HL-60 (cell line): ENCODE results near the gene PMVK.
"Not testable (repeated sequence)": the region's sequence is repeated elsewhere in the genome, so short reads cannot be mapped to it uniquely, and the experiment has no call there.

ENCODE experiments used
- CTCF ChIP-seq: IDR thresholded peaks from one replicate; pipeline ENCODE4 v1.5.1; 2011; ENCODE audit warnings: low read length, control low read depth, inconsistent platforms; ENCODE audit not compliant: insufficient read depth
- GABPA ChIP-seq: IDR thresholded peaks from 2 replicates; pipeline ENCODE4 v1.6.1; 2012; ENCODE audit warnings: low read depth
- POLR2AphosphoS5 ChIP-seq: IDR thresholded peaks from 2 replicates; pipeline ENCODE4 v1.6.1; 2012; ENCODE audit warnings: low read depth

GRCh38 chr1:154908129-154908528 is 28.4 kb downstream of the PMVK start:
- TF ChIP-seq CTCF, POLR2AphosphoS5, GABPA: not testable (repeated sequence)
